Sigmoid colon (tissue), 7 donors: Measurements from ENCODE around the gene TAF11L3. TPM values are rescaled to one million over a fixed set of nuclear protein-coding genes. Genes with fewer than 3 reads are reported as not detected.
"Not testable (repeated sequence)": the region's sequence is repeated elsewhere in the genome, so short reads cannot be mapped to it uniquely, and the experiment has no call there.

ENCODE experiments used
- DNase-seq: peaks from one replicate; pipeline ENCODE4 v3.0.0-alpha.2; 2019
- H3K27ac ChIP-seq, 4 donors: fragments of 200-600 bp; sonication (generic); one replicate each; pipeline ENCODE4 v1.5.1; 2016 to 2019; ENCODE audit warnings: mild to moderate bottlenecking in 1 of 4
- H3K27me3 ChIP-seq, 3 donors: fragments of 200-600 bp; sonication (generic); one replicate each; pipeline ENCODE4 v1.5.1; 2019; ENCODE audit warnings: mild to moderate bottlenecking in 1 of 3
- H3K36me3 ChIP-seq, 4 donors: fragments of 200-600 bp; sonication (generic); one replicate each; pipeline ENCODE4 v1.5.1; 2016 to 2019
- H3K4me1 ChIP-seq, 4 donors: fragments of 200-600 bp; sonication (generic); one replicate each; pipeline ENCODE4 v1.5.1; 2017 to 2019
- H3K4me3 ChIP-seq, 4 donors: fragments of 200-600 bp; sonication (generic); one replicate each; pipeline ENCODE4 v1.5.1; 2017 to 2019; ENCODE audit warnings: mild to moderate bottlenecking in 2 of 4, moderate library complexity in 1 of 4
- H3K9me3 ChIP-seq, 4 donors: fragments of 200-600 bp in 3 of 4; sonication (generic) in 3 of 4; one replicate each; pipeline versions ENCODE4 v1.5.1 to v1.6.1; 2013 to 2019
- EP300 ChIP-seq, 4 donors: sonication (generic); formaldehyde crosslinking; IDR thresholded peaks; one replicate each; pipeline ENCODE4 v1.6.1; 2017; ENCODE audit warnings: antibody characterized with exemption in 4 of 4
- POLR2A ChIP-seq, 2 donors: fragments of 450-650 bp; IDR thresholded peaks; one replicate each; pipeline ENCODE4 v1.6.1; 2016; ENCODE audit warnings: antibody characterized with exemption in 2 of 2, mild to moderate bottlenecking in 2 of 2, moderate library complexity in 2 of 2
- POLR2AphosphoS5 ChIP-seq, 4 donors: sonication (generic); formaldehyde crosslinking; IDR thresholded peaks; one replicate each; pipeline ENCODE4 v1.6.1; 2017; ENCODE audit warnings: antibody characterized with exemption in 4 of 4
- WGBS, 2 donors: extraction: QIAGEN DNeasy Blood & Tissue Kit; methylation state at CpG; one replicate each; pipeline ENCODE4 v1.1.7; 2013; 5-methylcytosine and 5-hydroxymethylcytosine counted together
- intact Hi-C: fragments of 100-400 bp; cut with DNase I; formaldehyde crosslinking; loops from one replicate; pipeline ENCODE4 v1.15.1; 2023
- polyA plus RNA-seq, 3 donors: library from polyadenylated mRNA; stranded (reverse); fragments of 200-250 nt; gene quantifications; one replicate each; pipeline ENCODE4 v1.2.3, GENCODE V29; 2013
- total RNA-seq, 4 donors: library from RNA; depleted of rRNA; stranded (reverse); fragments of >200 nt; gene quantifications; one replicate each; pipeline ENCODE4 v1.1.0, GENCODE V29; 2016
- TF ChIP-seq, protein P1 (sequence below), 4 experiments: fragments of 450-650 bp in 3 of 4; fragments of 200-600 bp in 1 of 4; IDR thresholded peaks; one replicate each; pipeline ENCODE4 v1.5.1; 2016 to 2019; ENCODE audit warnings: antibody characterized with exemption in 4 of 4, mild to moderate bottlenecking in 3 of 4, moderate library complexity in 2 of 4
- donor health status: healthy with polysubstance abuse.
- donor health status: Bipolar disorder and iron deficiency.
- donor health status: healthy.

Gene TAF11L3
- total RNA-seq (not detected), polyA plus RNA-seq (not detected)

DNA sequence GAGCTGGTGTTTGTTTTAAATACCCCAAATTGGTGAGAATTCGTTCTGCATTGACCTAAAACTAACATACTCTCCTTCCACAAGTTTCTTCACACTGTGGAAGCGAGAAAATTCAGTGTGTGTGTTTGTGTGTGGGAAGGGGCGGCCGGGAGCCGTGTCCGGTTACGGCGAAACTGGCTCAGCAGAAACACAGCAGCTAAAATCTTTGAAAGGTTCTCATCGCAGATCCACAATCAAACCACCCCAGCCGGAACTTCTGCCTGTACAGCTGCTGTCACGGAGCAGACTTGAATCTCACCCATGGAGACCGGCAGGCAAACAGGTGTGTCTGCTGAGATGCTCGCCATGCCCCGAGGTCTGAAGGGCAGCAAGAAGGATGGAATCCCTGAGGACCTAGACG lies at the start of gene TAF11L3:
TAF11L3 (plus strand) TSS at position 301 of the 400 bp plus-strand sequence.
- H3K4me1 ChIP-seq, intact Hi-C loops: not testable (repeated sequence)
- WGBS, 2 donors = no CpG with 5 or more reads among the region's 15 CpGs

DNA sequence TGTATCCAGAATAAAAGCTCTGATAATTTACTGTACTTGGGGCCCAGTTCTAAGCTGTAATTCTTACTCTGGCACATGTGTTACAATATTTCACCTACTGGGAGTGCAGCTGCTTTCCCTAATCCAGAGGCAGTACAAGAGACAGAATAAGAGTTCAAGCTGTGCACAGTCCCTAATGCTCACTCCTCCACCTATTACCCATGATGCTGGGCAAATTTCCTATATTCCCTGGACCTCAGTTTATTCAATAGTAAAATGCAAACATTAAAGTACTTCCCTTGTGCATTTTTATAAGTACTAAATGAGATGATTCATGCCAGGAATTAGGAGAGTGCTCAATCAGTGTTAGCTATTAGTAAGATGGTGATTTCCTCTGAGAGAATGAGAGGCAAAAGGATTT lies 48.1 kb upstream of the TAF11L3 start:
- Histone ChIP-seq H3K9me3 (no peaks in the 10 kb centered on the region), H3K27me3 (no peaks in the 10 kb centered on the region), H3K27ac (no peak overlapping the region), H3K4me1 (no peaks in the 10 kb centered on the region), H3K36me3 (no peaks in the 10 kb centered on the region), H3K4me3 (no peak overlapping the region)
- intact Hi-C loops = no loop called here
- DNase-seq = no peak
- TF ChIP-seq POLR2A (IDR thresholded peaks at IDR 0.05) = no peak
- TF ChIP-seq EP300 (IDR thresholded peaks at IDR 0.05) = no peak
- TF ChIP-seq, protein P1, sequence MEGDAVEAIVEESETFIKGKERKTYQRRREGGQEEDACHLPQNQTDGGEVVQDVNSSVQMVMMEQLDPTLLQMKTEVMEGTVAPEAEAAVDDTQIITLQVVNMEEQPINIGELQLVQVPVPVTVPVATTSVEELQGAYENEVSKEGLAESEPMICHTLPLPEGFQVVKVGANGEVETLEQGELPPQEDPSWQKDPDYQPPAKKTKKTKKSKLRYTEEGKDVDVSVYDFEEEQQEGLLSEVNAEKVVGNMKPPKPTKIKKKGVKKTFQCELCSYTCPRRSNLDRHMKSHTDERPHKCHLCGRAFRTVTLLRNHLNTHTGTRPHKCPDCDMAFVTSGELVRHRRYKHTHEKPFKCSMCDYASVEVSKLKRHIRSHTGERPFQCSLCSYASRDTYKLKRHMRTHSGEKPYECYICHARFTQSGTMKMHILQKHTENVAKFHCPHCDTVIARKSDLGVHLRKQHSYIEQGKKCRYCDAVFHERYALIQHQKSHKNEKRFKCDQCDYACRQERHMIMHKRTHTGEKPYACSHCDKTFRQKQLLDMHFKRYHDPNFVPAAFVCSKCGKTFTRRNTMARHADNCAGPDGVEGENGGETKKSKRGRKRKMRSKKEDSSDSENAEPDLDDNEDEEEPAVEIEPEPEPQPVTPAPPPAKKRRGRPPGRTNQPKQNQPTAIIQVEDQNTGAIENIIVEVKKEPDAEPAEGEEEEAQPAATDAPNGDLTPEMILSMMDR (IDR thresholded peaks at IDR 0.05) = no peak
- no peak for TF ChIP-seq POLR2AphosphoS5 (IDR thresholded peaks at IDR 0.05)

More for the DNA sequence above, at the start of gene TAF11L3:
- H3K27me3 ChIP-seq, H3K9me3 ChIP-seq, H3K36me3 ChIP-seq, H3K4me3 ChIP-seq, H3K27ac ChIP-seq, DNase-seq: not testable (repeated sequence)

GRCh38 chr5:17475064-17475463 lies 43.1 kb upstream of the TAF11L3 start:
- H3K27ac ChIP-seq, H3K4me3 ChIP-seq, H3K9me3 ChIP-seq, intact Hi-C loops, DNase-seq, H3K27me3 ChIP-seq, H3K4me1 ChIP-seq, H3K36me3 ChIP-seq: not testable (repeated sequence)

GRCh38 chr5:17477043-17477442 lies 41.1 kb upstream of the TAF11L3 start:
- intact Hi-C loops = no loop called here
- Histone ChIP-seq H3K4me3 (no peak overlapping the region), H3K27me3 (no peaks in the 10 kb centered on the region), H3K4me1 (no peaks in the 10 kb centered on the region), H3K36me3 (no peaks in the 10 kb centered on the region), H3K27ac (no peak overlapping the region), H3K9me3 (no peaks in the 10 kb centered on the region)
- no peak for DNase-seq
- TF ChIP-seq EP300 (IDR thresholded peaks at IDR 0.05) = no peak
- TF ChIP-seq, protein P1 (IDR thresholded peaks at IDR 0.05) = no peak
- TF ChIP-seq POLR2A (IDR thresholded peaks at IDR 0.05) = no peak
- no peak for TF ChIP-seq POLR2AphosphoS5 (IDR thresholded peaks at IDR 0.05)
- WGBS, 2 donors = 87 to 90% methylated on average over 3 of the region's 3 CpGs

GRCh38 chr5:17477573-17478265 lies 40.4 kb upstream of the TAF11L3 start:
- WGBS, 2 donors = 79 to 86% methylated on average over 7 of the region's 7 CpGs
- intact Hi-C loops = no loop called here
- TF ChIP-seq POLR2AphosphoS5 (IDR thresholded peaks at IDR 0.05) (no peak), EP300 (IDR thresholded peaks at IDR 0.05) (no peak), POLR2A (IDR thresholded peaks at IDR 0.05) (no peak)
- TF ChIP-seq, protein P1 (IDR thresholded peaks at IDR 0.05) = no peak

DNA sequence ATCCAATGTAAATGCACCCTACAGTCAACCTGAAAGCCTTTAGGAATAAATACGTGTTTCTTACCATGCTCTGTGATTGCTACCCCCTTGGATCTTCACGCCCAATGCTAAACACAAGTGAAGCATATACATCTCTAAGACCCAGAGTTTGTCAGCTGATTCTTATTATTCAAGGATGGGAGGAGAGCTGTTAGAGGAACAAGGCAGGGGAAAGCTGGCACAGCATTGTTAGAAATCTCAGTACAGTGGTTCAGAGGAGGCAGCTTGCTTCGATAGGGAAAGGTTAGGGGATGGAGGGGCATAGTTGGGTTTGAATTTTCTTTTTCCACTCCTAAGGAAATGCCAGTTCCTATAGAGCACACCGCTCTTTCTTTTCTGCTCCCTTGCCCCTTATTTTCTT lies 36.8 kb upstream of the TAF11L3 start:
- Histone ChIP-seq H3K4me3 (no peak overlapping the region), H3K27me3 (peaks cover 0 to 4% (median 0%) of the 10 kb centered on the region in 3 donors), H3K27ac (no peak overlapping the region), H3K9me3 (no peaks in the 10 kb centered on the region), H3K36me3 (no peaks in the 10 kb centered on the region), H3K4me1 (no peaks in the 10 kb centered on the region)
- TF ChIP-seq POLR2A (IDR thresholded peaks at IDR 0.05) = no peak
- TF ChIP-seq, protein P1 (IDR thresholded peaks at IDR 0.05) = no peak
- TF ChIP-seq POLR2AphosphoS5 (IDR thresholded peaks at IDR 0.05) = no peak
- TF ChIP-seq EP300 (IDR thresholded peaks at IDR 0.05) = no peak
- DNase-seq = no peak
- 83 to 85% methylated on average over 4 of the region's 4 CpGs for WGBS, 2 donors
- intact Hi-C loops = no loop called here

More at GRCh38 chr5:17477573-17478265, 40.4 kb upstream of the TAF11L3 start:
- no peak overlapping the region for H3K4me3 ChIP-seq
- H3K27ac ChIP-seq = no peak overlapping the region
- H3K9me3 ChIP-seq = no peaks in the 10 kb centered on the region
- H3K4me1 ChIP-seq = no peaks in the 10 kb centered on the region
- no peak for DNase-seq
- no peaks in the 10 kb centered on the region for H3K27me3 ChIP-seq
- H3K36me3 ChIP-seq = no peaks in the 10 kb centered on the region
